ENCODE data around the gene PHLDA2.

PHLDA2 gene

DNA sequence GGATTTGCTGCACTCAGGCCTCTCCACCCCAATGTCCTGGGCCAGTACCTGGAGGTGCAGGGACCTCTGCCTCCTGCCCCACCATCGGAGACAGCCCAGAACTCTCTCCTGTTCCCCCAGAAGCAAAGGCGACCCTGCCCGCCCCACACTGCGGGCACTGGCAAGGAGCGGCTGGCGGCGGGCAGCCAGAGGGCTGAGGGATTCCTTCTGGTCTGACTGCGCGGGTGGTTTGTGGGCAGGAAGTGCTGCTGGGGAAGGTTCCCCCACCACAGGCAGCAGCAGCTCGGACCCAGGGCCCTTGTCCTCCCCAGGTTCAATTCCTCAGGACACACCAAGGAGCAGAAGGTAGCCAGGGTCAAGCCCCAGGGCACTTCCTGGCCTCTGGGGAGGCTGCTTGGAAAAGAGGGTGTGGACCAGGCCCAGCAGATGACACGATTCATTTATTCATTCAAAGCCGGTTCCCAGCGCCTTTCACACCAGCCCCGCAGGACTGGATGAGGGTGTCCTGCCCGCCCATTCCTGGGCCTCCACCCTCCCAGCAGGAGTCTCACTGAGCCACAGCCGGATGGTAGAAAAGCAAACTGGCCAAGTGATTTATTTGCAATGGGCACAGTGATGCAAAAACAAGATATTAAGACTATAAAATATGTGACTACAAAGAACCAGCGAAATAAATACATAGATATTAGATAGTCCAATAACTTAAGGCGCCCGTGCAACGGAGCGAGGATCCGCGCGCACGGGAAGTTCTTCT, 1.2 kb downstream of the PHLDA2 start:
- no peak for DNase-seq

GRCh38 chr11:2927121-2927800, 2.0 kb downstream of the PHLDA2 start:
- DNase-seq, result no peak

DNA sequence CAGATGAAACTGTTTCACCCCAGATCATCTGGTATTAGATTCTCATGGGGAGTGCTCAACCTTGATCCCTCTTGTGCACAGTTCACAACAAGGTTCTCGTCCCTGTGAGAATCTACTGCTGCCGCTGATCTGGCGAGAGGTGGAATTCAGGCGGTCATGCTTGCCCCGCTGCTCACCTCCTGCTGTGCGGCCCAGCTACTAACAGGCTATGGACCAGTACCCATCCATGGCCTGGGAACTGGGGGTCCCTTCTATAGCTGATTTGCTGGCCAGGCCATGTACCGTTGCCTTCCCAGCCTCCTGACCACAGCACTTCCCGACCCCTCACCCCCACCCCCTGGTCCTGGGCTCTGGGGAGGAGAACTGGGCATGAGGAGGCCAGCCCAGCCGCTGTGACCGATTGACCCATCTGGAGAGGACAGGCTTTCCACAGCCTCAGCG, 2.6 kb downstream of the PHLDA2 start:
- DNase-seq, result no peak

- DNase-seq, result no peak
These were observed 4.2 kb downstream of the PHLDA2 start for GRCh38 chr11:2924821-2925675.

DNA sequence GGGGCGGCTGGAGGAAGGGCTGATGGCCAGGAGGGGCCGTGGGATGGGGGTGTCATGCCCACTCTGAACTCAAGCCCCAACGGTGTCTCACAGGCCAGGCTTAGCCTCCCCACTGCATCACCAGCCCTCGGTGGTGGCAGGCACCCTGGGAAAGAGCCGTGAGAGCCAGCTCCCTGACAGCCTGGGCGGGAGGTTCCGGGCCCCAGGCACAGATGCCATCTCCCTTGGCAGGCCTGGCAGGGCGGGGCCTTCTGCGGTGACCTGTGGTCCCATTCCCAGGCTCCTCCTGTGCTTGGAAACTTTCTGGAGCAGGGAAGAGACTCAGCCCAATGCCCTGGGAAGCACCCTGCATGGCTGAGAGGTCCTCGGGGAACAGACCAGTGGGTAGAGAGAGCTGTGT, 4.8 kb downstream of the PHLDA2 start:
- no peak for DNase-seq

GRCh38 chr11:2923446-2924375, 5.5 kb downstream of the PHLDA2 start:
- DNase-seq, result no peak

GRCh38 chr11:2922655-2923054, 6.6 kb downstream of the PHLDA2 start:
- no peak for DNase-seq

GRCh38 chr11:2921742-2922493, 7.3 kb downstream of the PHLDA2 start:
- DNase-seq, result no peak

- no peak for DNase-seq
These were observed 8.0 kb downstream of the PHLDA2 start for GRCh38 chr11:2921261-2921660.

- DNase-seq, result no peak
These were observed 8.9 kb downstream of the PHLDA2 start for GRCh38 chr11:2920343-2920742.

- no peak for DNase-seq
These were observed 9.4 kb downstream of the PHLDA2 start for GRCh38 chr11:2919837-2920236.

GRCh38 chr11:2919188-2919587, 10.0 kb downstream of the PHLDA2 start:
- no peak for DNase-seq

GRCh38 chr11:2917842-2918490, 11.3 kb downstream of the PHLDA2 start:
- no peak for DNase-seq

GRCh38 chr11:2916892-2917645, 12.2 kb downstream of the PHLDA2 start:
- no peak for DNase-seq

DNA sequence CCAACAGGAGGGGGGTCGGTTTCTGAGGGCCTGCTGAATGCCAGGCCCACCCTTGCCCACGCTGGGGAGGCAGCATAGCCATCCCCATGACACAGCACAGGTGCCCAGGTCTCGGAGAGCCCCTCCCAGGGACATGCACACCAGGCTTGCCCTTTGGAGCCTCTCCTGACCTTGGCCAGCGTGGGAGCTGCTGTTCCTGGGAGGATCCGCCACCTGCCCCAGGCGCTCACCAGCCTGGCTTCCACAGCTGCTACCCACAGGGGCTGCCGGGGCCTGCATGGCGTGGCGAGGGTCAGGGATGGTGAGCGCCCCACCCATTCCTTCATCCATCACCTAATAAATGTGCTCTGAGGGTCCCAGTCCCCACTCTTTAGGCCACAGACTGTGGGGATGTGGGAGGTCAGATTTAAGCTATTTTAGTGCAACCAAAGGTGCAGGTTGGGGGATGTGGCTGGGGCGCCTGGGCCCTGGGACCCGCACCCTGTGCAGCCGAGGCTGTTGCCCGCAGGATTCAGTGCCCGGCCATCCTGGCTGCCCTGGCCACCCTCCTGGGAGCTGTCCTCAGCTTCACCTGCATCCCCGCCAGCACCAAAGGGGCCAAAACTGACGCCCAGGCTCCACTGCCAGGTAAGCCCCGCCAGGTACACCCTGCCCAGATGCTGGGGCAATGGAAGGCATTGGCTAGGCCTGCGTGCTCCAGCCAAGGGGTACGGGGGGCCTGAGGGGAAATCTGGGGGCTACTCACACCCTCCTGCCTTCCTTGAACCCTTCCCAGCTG, 12.9 kb downstream of the PHLDA2 start:
- no peak for DNase-seq

DNA sequence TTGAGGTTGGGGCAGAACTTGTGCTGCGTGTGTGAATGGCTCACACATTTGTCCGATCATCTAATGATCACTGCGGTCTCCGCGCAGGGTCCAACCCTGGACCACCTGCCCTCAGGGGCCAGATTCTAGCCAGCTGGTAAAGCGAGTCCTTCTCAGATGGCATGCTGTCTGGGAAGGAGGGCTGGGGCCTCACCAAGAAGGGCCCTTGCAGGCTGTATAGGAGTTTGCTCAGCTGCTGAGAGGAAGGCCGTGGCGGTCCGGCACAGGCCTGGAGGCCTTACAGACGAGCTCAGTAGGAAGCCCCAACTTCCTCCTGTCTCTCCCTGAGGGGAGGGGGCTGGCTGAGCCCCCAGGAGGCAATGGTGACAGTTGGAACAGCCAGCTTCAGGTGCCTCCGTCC, 13.7 kb downstream of the PHLDA2 start:
- no peak for DNase-seq

DNA sequence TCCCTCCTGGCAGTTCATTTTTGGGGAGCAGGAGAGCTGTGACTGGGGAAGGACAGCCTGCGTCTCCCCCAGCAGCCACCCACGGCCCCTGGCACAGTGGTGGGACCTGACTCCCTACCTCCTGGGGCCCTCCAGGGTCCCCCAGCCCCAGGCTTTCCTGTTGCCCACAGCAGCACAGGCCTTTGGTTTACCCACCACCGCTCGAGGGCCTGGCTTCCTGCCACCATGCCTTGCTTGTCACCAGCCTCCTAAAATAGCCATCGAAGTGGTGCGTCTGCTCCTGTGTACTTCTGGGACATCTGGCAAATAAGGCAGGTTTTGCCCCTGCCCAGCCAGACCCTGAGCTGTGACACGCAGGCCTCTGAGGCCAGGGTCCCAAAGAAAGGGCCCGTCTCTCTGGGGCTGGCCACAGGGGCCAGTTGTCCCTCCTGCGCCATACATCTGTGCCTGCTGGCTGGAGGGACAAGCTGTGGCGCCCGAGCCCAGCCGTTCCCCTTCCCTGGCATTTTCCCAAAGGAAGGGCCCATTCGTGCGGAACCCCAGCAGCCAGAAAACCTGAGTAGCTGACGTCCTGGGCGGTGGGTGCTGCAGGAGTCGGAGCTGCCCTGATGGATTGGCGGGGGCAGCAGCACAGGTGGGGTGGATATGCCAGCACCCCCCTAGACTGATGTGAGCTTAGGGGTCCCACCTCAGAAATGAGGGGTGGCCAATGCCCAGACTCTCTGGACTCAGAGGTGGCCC, 14.6 kb downstream of the PHLDA2 start:
- DNase-seq, result no peak

GRCh38 chr11:2913776-2914175, 15.4 kb downstream of the PHLDA2 start:
- no peak for DNase-seq

GRCh38 chr11:2913019-2913431, 16.2 kb downstream of the PHLDA2 start:
- peak; percentile 28 for DNase-seq
